ENCODE results near the gene WDR1. TPM values are rescaled to one million over a fixed set of nuclear protein-coding genes. Genes with fewer than 3 reads are reported as not detected.

Gene WDR1
- total RNA-seq, 4 donors from 2014 or later = 161 to 517 (median 173) TPM

- Histone ChIP-seq H3K27ac (peak overlapping the region in 1 of 2 donors; percentile 24), H3K4me3 (no peak overlapping the region), H3K4me1 (no peaks in the 10 kb centered on the region), H3K9me3 (no peaks in the 10 kb centered on the region), H3K36me3 (no peaks in the 10 kb centered on the region), H3K27me3 (no peaks in the 10 kb centered on the region)
- intact Hi-C loops (cut with DNase I; ENCODE audit: low total_unique reads) = no loop called here
- no peak for TF ChIP-seq CTCF (IDR thresholded peaks at IDR 0.05)
- no peak for TF ChIP-seq POLR2A (IDR thresholded peaks at IDR 0.05)
- peak in 1 of 2 donors; percentile 10 for DNase-seq
Measured at GRCh38 chr4:10078481-10079233, 37.9 kb downstream of the WDR1 start.

GRCh38 chr4:10077483-10078335 is 38.9 kb downstream of the WDR1 start:
- TF ChIP-seq CTCF (IDR thresholded peaks at IDR 0.05) (no peak), POLR2A (IDR thresholded peaks at IDR 0.05) (no peak)
- H3K9me3 ChIP-seq = no peaks in the 10 kb centered on the region
- peak overlapping the region in 1 of 2 donors; percentile 24 for H3K27ac ChIP-seq
- H3K4me1 ChIP-seq = no peaks in the 10 kb centered on the region
- H3K36me3 ChIP-seq = no peaks in the 10 kb centered on the region
- peak; percentile 30 to 45 for DNase-seq
- intact Hi-C loops (cut with DNase I; ENCODE audit: low total_unique reads) = no loop called here
- no peaks in the 10 kb centered on the region for H3K27me3 ChIP-seq
- no peak overlapping the region for H3K4me3 ChIP-seq

DNA sequence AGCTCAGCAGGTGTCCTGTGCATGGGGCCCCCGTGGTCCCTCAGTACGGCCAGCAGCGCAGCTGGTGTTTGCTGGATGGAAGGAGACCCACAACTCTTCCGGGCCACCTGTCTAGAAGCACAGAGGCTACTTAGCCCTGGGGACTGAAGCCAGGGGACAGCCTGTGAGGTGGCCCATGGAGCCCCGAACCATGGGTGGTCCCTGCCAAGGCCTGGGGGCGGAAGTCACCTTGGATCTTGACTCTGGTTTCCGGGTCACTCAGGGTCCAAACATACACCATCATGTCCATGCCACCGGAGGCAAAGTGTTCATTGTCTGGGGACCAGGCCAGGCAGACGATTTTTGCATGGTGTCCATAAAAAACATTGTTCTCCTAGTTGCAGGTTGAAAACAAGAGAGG is 39.5 kb downstream of the WDR1 start:
- no peak for TF ChIP-seq POLR2A (IDR thresholded peaks at IDR 0.05)
- no peak for TF ChIP-seq CTCF (IDR thresholded peaks at IDR 0.05)
- DNase-seq = peak in 1 of 2 donors; percentile 17
- Histone ChIP-seq H3K9me3 (no peaks in the 10 kb centered on the region), H3K27ac (no peak overlapping the region), H3K36me3 (no peaks in the 10 kb centered on the region), H3K4me1 (no peaks in the 10 kb centered on the region), H3K27me3 (no peaks in the 10 kb centered on the region), H3K4me3 (no peak overlapping the region)
- intact Hi-C loops (cut with DNase I; ENCODE audit: low total_unique reads) = no loop called here

- no peaks in the 10 kb centered on the region for H3K36me3 ChIP-seq
- intact Hi-C loops (cut with DNase I; ENCODE audit: low total_unique reads) = no loop called here
- DNase-seq = peak; percentile 17 to 29
Measured at GRCh38 chr4:10075953-10076391, 40.6 kb downstream of the WDR1 start.

More at GRCh38 chr4:10075953-10076391, 40.6 kb downstream of the WDR1 start:
- no peaks in the 10 kb centered on the region for H3K27me3 ChIP-seq
- TF ChIP-seq CTCF (IDR thresholded peaks at IDR 0.05) = no peak
- TF ChIP-seq POLR2A (IDR thresholded peaks at IDR 0.05) = no peak
- H3K4me3 ChIP-seq = no peak overlapping the region
- H3K4me1 ChIP-seq = no peaks in the 10 kb centered on the region
- no peak overlapping the region for H3K27ac ChIP-seq
- no peaks in the 10 kb centered on the region for H3K9me3 ChIP-seq
